HG02870 (cell line): ENCODE data around the gene TOR1AIP1.

Experiments
- ATAC-seq: cut with Tn5 transposase; IDR thresholded peaks from one replicate; pipeline ENCODE4 v1.9.1; 2021; ENCODE audit warnings: mild to moderate bottlenecking, moderate library complexity; ENCODE audit not compliant: unreplicated experiment

The TOR1AIP1 gene

GRCh38 chr1:179879797-179880196, 2.3 kb upstream of the TOR1AIP1 start:
- no peak for ATAC-seq

DNA sequence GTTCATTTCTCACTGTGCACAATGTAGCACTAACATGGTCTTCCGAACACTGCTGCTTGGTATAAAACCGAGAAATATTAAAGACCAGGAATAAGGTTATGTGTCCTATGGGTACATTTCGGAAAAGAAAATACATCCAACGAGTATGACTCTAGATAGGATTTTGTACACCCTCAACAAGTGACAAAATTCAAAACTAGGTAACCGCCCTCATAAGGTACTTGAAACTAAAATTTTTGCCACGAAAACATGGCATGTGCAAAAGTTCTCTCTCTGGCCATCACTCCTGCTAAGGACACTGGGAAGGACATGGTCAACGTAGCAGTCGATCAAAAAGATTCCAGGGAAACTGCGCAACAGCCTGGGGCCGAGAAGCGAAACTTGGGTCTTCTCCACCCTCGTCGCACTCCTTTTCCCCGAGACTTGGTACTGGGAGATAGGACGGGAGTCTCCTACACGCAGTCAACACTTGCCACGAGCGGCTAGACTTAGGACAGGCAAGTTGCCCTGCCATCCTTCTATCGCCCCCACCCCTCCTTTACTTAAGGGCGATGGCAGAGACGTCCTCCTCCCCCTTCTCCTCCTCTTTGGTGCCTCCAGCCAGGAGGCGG, 338 bp upstream of the TOR1AIP1 start:
- peak; percentile 0 for ATAC-seq

DNA sequence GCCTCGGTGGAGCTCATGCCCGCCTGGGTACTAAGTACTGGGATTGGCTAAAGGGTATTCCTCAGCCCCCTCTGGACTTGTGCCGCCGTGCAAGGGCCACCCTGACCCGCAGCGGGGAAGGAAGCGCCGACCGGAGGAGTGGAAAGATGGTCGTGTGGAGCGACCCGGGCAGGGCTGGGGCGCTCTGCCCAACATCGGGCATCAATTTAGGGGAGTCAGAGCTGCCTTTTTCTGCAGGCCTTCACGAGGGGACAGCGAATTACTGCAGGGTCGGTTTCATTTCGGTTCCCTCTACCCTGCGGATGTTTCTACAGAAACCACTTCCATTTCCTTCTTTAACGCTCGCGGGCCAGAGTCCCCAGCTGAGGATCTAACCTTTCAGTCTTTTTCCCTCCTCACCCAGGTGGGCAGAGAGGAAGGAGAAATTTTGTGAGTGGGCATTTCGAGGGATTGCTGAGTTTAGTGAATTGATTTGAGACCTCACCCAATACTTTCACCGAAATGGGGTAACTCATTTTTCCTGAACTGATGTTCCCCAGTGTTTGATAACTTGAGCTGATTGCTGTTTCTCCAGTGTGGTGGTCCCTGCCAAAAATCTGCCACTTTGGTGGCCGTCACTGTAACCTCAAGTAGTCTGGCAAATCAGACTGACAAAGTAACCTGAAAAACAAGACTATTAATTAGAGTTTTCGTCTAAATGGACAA, 1.1 kb downstream of the TOR1AIP1 start:
- ATAC-seq, result peak; percentile 7

- no peak for ATAC-seq
These were observed 1.7 kb downstream of the TOR1AIP1 start for GRCh38 chr1:179883745-179884138.

DNA sequence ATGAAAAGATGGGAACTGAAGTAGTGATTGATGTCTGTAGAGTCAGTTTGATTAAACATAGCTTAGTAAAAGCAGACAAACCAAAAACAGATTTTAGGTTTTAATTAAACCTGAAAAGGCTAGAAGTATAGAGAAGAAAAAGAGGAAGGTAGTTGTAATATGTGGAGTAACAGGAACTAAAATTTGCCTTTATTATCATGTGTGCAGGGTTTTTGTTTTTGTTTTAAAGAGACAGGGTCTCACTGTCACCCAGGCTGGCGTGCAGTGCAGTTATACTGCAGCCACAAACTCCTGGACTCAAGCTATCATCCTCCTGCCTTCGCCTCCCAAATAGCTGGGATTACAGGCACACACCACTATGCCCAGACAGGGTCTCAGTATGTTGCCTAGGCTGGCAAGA, 6.0 kb downstream of the TOR1AIP1 start:
- no peak for ATAC-seq

- no peak for ATAC-seq
These were observed 7.5 kb downstream of the TOR1AIP1 start for GRCh38 chr1:179889589-179889988.

DNA sequence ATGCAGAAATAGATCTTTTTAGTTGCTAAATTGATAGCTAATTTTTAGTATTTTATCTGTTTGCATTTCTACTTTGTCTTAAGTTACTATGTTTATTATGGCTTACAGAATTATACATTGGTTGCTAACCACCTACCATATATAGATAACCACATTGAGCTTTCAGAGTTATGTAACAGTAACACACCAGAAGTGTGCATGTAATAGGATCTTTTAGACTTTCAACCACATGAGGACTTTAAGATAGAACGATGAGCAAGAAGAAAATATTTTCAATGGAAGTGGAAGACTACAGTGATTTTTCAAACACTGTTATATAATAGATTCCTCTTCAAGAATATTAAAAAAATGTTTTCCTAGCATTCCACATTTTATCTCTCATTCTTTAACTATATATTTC, 28.8 kb downstream of the TOR1AIP1 start:
- no peak for ATAC-seq

DNA sequence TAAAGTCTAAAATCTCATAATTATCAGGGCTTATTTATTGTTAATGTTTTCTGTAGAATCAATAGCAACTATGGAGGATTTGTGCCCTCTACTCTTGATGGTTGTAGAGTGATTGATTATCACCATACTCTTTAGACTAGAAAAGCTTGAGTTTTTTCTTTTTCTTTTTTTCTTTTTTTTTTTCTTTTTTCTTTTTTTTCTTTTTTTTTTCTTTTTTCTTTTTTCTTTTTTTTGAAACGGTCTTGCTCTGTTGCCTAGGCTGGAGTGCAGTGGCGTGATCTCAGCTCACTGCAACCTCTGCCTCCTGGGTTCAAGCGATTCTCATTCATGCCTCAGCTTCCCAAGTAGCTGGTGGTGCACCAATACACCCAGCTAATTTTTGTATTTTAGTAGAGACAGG, 29.7 kb downstream of the TOR1AIP1 start:
- ATAC-seq, result no peak

GRCh38 chr1:179917601-179918429, 35.7 kb downstream of the TOR1AIP1 start:
- no peak for ATAC-seq

DNA sequence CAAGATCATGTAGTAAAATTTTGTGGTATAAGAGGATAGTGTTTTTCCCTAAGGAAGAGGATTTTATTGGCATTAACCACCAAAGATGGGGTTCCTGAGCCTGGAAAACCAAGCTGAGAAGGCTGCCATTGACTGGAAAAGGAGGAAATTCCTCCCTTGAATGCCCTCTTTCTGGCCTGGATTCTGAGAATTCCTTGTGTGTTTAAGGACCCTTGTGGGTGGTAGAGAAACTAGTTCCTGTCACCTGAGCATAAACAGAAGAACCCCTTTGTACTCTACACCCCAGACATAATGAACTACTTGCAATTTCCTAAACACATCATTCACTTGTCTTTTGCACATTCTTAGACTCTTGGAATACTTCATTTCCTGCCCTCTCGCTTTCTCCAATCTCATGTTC, 39.4 kb downstream of the TOR1AIP1 start:
- no peak for ATAC-seq

DNA sequence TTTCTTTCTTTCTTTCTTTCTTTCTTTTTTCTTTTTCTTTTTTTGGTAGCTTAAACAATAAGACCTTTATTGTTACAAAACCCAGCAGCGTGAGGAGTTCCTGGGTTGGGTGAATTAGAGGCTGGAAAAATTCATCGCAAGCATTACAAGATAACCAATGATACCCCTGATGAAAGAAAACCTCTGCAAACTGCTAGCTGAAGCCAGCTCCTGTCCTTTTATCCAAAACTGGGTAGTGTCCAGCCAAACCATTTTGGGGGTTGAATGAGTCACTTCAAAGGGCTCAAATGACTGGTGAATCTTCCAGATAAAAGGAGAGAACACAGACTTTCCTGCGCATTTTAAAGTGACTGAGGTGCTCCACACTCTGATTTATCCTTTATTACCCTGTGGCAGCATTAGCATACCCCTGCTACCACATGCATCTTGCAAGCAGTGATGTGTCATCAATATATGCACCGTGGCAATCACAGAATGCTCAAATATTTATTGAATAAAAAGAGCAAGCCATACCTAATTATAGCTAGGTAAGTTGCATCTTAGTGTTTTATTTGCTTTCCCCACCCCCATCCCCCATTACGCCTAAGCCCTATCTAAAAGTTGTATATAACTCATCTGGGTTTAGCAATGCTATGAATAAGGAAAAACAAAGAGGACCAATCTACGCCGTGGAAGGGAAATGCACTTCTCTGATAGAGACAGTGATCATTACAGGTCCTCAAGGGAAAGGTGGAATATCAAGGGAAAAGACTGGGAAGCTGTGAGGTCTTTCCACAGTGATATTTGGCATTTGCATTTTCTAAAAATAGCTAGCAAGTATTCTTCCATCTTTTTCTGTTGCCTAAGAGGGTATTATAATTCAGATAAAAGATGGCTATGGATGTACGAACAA, 40.1 kb downstream of the TOR1AIP1 start:
- ATAC-seq, result no peak

DNA sequence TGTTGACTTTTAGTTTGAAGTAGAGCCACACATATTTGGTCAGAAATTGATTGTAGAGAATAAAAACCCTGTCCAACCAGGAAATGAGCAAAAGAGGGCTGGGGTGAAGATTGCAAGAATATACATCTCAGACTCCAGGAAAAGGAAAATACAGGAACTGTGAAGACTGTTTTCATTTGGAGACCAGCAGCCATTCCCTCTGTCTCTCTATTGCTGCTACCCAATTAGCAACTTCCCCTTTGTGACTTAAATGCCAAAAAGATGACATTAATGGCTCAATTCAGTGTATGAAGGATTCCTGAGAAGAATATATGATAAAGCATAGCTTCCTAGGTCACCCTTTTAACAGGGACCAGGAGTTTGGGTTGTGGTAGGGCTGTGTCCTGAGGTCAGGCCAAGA, 40.9 kb downstream of the TOR1AIP1 start:
- ATAC-seq, result no peak

DNA sequence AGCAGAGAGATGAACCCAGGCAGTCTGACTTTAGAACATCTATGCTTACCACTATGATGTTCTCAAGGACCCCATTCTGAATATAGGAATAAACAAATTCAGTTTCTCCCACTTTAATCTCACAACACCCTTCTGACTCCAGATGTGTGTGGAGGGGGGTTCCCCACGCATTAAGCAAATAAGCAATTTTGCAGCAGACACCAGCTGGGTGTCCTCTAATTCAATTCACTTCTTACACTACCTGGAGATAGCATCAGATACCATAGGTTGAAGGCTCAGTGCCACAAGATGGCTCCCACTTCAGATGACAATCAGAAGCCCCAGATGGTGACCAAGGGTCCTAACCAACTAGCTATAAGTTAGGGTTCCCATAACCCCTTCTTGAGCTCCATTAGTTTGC, 42.2 kb downstream of the TOR1AIP1 start:
- ATAC-seq, result peak; percentile 72

- no peak for ATAC-seq
These were observed 43.2 kb downstream of the TOR1AIP1 start for GRCh38 chr1:179925302-179925701.

DNA sequence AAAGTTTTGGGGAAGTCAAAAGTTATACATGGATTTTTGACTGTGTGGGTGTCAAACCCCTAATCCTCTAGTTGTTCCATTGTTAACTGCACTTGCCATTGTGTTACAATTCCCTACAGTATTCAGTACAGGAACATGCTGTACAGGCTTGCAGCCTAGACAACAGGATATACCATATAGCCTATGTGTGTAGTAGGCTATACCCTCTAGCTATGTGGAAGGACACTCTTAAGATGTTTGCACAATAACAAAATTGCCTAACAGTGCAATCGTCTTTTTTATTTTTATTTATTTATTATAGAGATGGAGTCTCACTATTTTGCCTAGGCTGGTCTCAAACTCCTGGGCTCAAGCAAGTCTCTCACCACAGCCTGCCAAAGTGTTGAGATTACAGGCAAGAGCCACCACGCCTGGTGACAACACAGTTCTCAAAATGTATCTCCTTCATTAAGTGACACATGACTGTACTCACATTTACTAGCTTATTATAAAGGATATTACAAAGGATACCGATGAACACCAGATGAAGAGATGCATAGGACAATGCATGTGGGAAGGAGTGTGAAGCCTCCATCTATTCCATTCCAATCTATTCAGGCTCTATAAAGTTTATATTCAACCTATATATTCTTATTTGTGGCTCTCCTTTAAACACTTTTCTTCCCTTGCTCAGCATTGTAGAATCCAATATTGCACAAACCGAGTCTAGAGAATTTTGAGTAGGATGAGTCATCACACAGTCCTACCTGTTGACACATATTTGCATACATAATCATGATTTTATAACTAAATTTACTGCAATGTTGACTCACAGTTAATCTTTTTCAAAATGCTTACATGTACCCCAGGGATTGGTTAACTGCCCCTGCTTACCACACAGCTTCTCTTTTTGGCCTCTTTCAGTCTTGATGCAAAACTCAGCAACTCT, 44.1 kb downstream of the TOR1AIP1 start:
- ATAC-seq, result no peak

- ATAC-seq, result no peak
These were observed 44.7 kb downstream of the TOR1AIP1 start for GRCh38 chr1:179926850-179927205.

DNA sequence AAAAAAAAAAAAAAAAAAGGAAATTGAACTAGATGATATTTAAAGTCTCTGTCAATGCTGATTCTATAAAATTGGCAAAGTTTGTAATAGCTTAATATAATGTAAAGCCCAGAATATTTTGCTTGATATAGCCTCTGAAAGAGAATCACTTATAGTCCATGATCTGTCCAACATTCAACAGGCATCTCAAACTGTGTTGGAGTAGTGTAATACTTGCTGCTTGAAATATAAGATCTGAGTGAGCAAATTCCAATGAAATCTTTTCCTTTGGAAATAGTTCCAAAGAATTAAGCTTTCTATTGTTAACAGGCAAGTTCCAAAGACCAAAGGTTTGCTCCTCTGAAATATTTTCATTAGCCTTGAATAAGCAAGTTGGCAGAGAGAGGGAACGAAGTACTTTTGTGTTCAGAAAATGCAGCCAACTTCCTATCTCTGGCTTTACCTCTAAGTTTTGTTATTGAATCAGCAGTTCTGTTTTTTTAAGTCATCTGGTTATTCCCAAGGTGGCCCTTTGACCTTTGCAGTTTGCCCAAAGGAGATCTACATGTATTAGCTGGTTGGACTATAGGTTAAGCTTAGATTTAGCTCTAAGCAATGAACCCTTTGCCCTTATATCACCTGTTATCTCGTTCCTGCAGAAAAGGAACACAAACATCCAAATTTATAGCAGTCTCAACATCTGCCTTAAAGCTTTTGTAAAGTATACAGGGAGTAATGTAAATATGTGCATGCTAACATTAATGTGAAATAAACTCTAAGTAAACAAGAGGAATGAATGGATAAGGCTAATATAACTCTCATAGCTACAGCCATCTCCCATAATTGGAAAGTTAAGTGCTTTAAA, 48.1 kb downstream of the TOR1AIP1 start:
- ATAC-seq, result no peak

DNA sequence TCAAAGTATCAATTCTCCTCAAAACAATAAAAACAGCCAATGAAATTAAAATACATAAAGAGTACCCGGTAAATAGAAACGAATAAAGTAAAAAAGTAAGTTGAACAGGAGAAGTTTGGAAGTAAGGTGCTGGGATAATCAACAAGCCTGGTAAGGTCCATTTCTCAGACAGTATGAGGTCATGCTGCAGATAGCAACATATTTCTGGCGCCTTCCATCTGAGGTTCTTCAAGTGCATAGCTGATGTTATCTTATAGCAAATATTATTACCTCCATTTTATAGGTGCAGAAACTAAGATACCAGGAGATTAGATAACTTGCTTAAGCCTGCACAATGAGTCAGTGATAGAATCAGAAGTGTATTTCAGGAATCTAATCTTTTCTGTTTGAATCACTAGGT, 48.8 kb downstream of the TOR1AIP1 start:
- ATAC-seq, result no peak

DNA sequence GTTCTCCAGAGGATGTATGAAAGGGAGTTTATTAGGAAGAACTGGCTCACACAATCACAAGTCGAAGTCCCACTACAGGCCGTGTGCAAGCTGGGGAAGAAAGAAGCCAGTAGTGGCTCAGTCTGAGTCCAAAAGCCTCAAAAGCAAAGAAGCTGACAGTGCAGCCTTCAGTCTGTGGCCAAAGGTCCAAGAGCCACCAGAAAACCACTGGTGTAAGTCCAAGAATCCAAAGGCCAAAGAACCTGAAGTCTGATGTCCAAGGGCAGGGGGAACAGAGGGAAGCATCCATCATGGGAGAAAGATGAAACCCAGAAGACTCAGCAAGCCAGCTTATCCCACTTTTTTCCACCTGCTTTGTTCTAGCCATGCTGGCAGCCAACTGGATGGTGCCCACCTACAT, 51.1 kb downstream of the TOR1AIP1 start:
- ATAC-seq, result no peak
